ENCODE results near the gene EFCAB9. TPM values are rescaled to one million over a fixed set of nuclear protein-coding genes. Genes with fewer than 3 reads are reported as not detected.

Gene EFCAB9
- polyA plus RNA-seq, 1 of the 3 experiments (the other 2 are of a cell fraction), result 0.10 TPM

- Histone ChIP-seq H3K4me2 (no peak overlapping the region), H3K9ac (no peak overlapping the region), H3F3A (replicated peaks; ENCODE audit: insufficient read depth) (no peaks in the 10 kb centered on the region), H3K36me3 (replicated peaks in 1 of 2; ENCODE audit: control insufficient read depth in 1 of 2, insufficient read depth in 2 of 2, low read length in 1 of 2) (peaks cover 0 to 4% of the 10 kb centered on the region in 2 experiments), H3K27me3 (ENCODE audit: insufficient read depth) (no peaks in the 10 kb centered on the region), H2AFZ (ENCODE audit: low read depth) (no peak overlapping the region), H3K9me2 (no peaks in the 10 kb centered on the region), H3K9me3 (no peaks in the 10 kb centered on the region), H3K4me1 (ENCODE audit: control insufficient read depth in 1 of 2, insufficient read depth in 2 of 2, low read depth in 1 of 2, low read length in 1 of 2) (peaks cover 0 to 3% of the 10 kb centered on the region in 2 experiments; a peak in 1 of 4 replicates), H4K20me1 (ENCODE audit: insufficient read depth) (peaks cover 18% of the 10 kb centered on the region; the same call in 1 of the 2 replicates), H3K79me2 (ENCODE audit: insufficient read depth) (peaks cover 84% of the 10 kb centered on the region), H3K27ac (ENCODE audit: low read depth in 2 of 2, low read length in 1 of 2) (no peak overlapping the region), H3K4me3 (ENCODE audit: low read depth in 2 of 2, low read length in 1 of 2) (no peak overlapping the region)
- 89% methylated on average over 18 of the region's 18 CpGs for WGBS (ENCODE audit: low lambda C conversion rate)
- ChIA-PET CTCF (interaction anchor here (0.8 to 3.5 kb wide), 3 partner anchors 9 to 72 kb away, joined by 3 to 14 read pairs (median 3); partner anchors contain the start of gene STK10), POLR2A (no interaction called here)
- no peak for DNase-seq
- TF ChIP-seq POLR2AphosphoS5 (IDR thresholded peaks at IDR 0.05; ENCODE audit: low read depth, low read length) (no peak), MXI1 (IDR thresholded peaks at IDR 0.05; ENCODE audit: low read depth, low read length) (no peak), NFIC (IDR thresholded peaks at IDR 0.05; ENCODE audit: borderline replicate concordance) (no peak), JUND (IDR thresholded peaks at IDR 0.05) (no peak), FOXM1 (IDR thresholded peaks at IDR 0.05; ENCODE audit: low read depth) (no peak), RAD21 (IDR thresholded peaks at IDR 0.05; ENCODE audit: low read length) (no peak), GATA2 (CRISPR knock-in tag; IDR thresholded peaks at IDR 0.05) (no peak), GABPA (IDR thresholded peaks at IDR 0.05; ENCODE audit: low read depth) (no peak), NRF1 (IDR thresholded peaks at IDR 0.05; ENCODE audit: low read depth, low read length) (no peak), FOSL2 (IDR thresholded peaks at IDR 0.05; ENCODE audit: borderline replicate concordance, low read depth) (no peak), TEAD4 (IDR thresholded peaks at IDR 0.05; ENCODE audit: borderline replicate concordance, insufficient read depth) (no peak), RCOR1 (IDR thresholded peaks at IDR 0.05; ENCODE audit: low read length) (no peak), TCF12 (IDR thresholded peaks at IDR 0.05) (no peak), MAX (IDR thresholded peaks at IDR 0.05; ENCODE audit: low read depth) (no peak)
- TF ChIP-seq, protein P1, sequence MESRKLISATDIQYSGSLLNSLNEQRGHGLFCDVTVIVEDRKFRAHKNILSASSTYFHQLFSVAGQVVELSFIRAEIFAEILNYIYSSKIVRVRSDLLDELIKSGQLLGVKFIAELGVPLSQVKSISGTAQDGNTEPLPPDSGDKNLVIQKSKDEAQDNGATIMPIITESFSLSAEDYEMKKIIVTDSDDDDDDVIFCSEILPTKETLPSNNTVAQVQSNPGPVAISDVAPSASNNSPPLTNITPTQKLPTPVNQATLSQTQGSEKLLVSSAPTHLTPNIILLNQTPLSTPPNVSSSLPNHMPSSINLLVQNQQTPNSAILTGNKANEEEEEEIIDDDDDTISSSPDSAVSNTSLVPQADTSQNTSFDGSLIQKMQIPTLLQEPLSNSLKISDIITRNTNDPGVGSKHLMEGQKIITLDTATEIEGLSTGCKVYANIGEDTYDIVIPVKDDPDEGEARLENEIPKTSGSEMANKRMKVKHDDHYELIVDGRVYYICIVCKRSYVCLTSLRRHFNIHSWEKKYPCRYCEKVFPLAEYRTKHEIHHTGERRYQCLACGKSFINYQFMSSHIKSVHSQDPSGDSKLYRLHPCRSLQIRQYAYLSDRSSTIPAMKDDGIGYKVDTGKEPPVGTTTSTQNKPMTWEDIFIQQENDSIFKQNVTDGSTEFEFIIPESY (IDR thresholded peaks at IDR 0.05; ENCODE audit: borderline replicate concordance, low read depth), result no peak
These were observed 14.7 kb upstream of the EFCAB9 start for GRCh38 chr5:172178991-172179989.

DNA sequence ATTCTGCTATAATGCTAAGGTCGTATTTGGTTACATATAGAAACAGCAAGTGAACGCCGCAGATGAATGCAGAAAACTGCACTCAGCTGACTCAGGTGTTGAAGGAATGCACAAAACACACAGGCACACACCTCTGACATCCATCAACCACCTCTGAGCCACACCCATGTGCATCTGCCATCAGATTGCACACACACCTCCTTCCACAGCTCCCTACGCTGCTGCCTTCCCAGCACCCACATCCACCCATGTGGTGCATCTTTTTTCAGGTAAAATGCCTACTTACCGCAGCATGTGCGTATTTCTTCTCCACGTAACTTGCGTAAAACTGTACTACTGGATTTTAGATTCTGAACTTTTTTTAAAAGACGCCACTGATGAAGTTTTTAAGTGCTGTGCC lies 13.0 kb upstream of the EFCAB9 start:
- Histone ChIP-seq H3K27ac (ENCODE audit: low read depth in 2 of 2, low read length in 1 of 2) (no peak overlapping the region), H3K9me3 (no peaks in the 10 kb centered on the region), H3F3A (replicated peaks; ENCODE audit: insufficient read depth) (no peaks in the 10 kb centered on the region), H3K4me2 (no peak overlapping the region), H3K27me3 (ENCODE audit: insufficient read depth) (no peaks in the 10 kb centered on the region), H3K4me1 (ENCODE audit: control insufficient read depth in 1 of 2, insufficient read depth in 2 of 2, low read depth in 1 of 2, low read length in 1 of 2) (no peaks in the 10 kb centered on the region; a peak in 1 of 4 replicates), H3K4me3 (ENCODE audit: low read depth in 2 of 2, low read length in 1 of 2) (no peak overlapping the region), H2AFZ (ENCODE audit: low read depth) (no peak overlapping the region), H4K20me1 (ENCODE audit: insufficient read depth) (peaks cover 17% of the 10 kb centered on the region; the same call in 1 of the 2 replicates), H3K79me2 (ENCODE audit: insufficient read depth) (peaks cover 95% of the 10 kb centered on the region), H3K9me2 (no peaks in the 10 kb centered on the region), H3K9ac (no peak overlapping the region), H3K36me3 (replicated peaks in 1 of 2; ENCODE audit: control insufficient read depth in 1 of 2, insufficient read depth in 2 of 2, low read length in 1 of 2) (peaks cover 0 to 4% of the 10 kb centered on the region in 2 experiments)
- WGBS (ENCODE audit: low lambda C conversion rate), result 97% methylated on average over 9 of the region's 9 CpGs
- DNase-seq, result no peak
- ChIA-PET POLR2A (no interaction called here), CTCF (interaction anchor here (3.5 kb wide), 1 partner anchor 7 kb away, joined by 14 read pairs; the partner anchor contains the start of gene STK10)
- TF ChIP-seq RAD21 (IDR thresholded peaks at IDR 0.05; ENCODE audit: low read length) (no peak), TCF12 (IDR thresholded peaks at IDR 0.05) (no peak), FOXM1 (IDR thresholded peaks at IDR 0.05; ENCODE audit: low read depth) (no peak), FOXJ3 (CRISPR knock-in tag; IDR thresholded peaks at IDR 0.05) (no peak), YY1 (IDR thresholded peaks at IDR 0.05; ENCODE audit: low read depth) (no peak), MXI1 (IDR thresholded peaks at IDR 0.05; ENCODE audit: low read depth, low read length) (no peak), TAF1 (IDR thresholded peaks at IDR 0.05; ENCODE audit: borderline replicate concordance, low read depth, low read length) (no peak)
